ENCODE results near the gene OBP2A.

- TF ChIP-seq CTCF (IDR thresholded peaks at IDR 0.05) (no peak), TP53 (CRISPR knock-in tag; IDR thresholded peaks at IDR 0.05) (no peak), ZNF263 (CRISPR knock-in tag; IDR thresholded peaks at IDR 0.05; ENCODE audit: low read depth) (no peak), NR2C2 (CRISPR knock-in tag; IDR thresholded peaks at IDR 0.05) (no peak), E2F4 (CRISPR knock-in tag; IDR thresholded peaks at IDR 0.05; ENCODE audit: borderline replicate concordance, low read depth) (no peak), CBFB (CRISPR knock-in tag; IDR thresholded peaks at IDR 0.05; ENCODE audit: low read depth) (no peak)
These were observed 5.5 kb downstream of the OBP2A start for GRCh38 chr9:135551456-135551855.

All from WTC11 (cell line).